Transverse colon (tissue), 4 donors: ENCODE data around the gene CLSTN2. TPM values are rescaled to one million over a fixed set of nuclear protein-coding genes. Genes with fewer than 3 reads are reported as not detected.

Source experiments
- DNase-seq: peaks from one replicate; pipeline ENCODE4 v3.0.0-alpha.2; 2019
- H3K27ac ChIP-seq, 4 donors: fragments of 200-600 bp; sonication (generic); 2 replicates each; pipeline ENCODE4 v1.5.1; 2016 to 2018; ENCODE audit warnings: inconsistent platforms in 4 of 4
- H3K27me3 ChIP-seq: fragments of 200-600 bp; sonication (generic); 2 replicates; pipeline ENCODE4 v1.5.1; 2017; ENCODE audit warnings: inconsistent platforms
- H3K36me3 ChIP-seq, 4 donors: fragments of 200-600 bp; sonication (generic); 2 replicates each; pipeline ENCODE4 v1.5.1; 2017 to 2019; ENCODE audit warnings: inconsistent platforms in 4 of 4
- H3K4me1 ChIP-seq, 4 donors: fragments of 200-600 bp; sonication (generic); 2 replicates each; pipeline ENCODE4 v1.5.1; 2017 to 2020; ENCODE audit warnings: inconsistent platforms in 4 of 4
- H3K4me3 ChIP-seq, 4 donors: fragments of 200-600 bp; sonication (generic); 1 replicate in 1 of 4; 2 replicates in 3 of 4; pipeline versions ENCODE4 v1.5.1 to v1.6.1; 2017 to 2019; ENCODE audit warnings: inconsistent platforms in 4 of 4
- H3K9me3 ChIP-seq, 2 donors: fragments of 200-600 bp; sonication (generic); 2 replicates each; pipeline ENCODE4 v1.5.1; 2017 to 2019; ENCODE audit warnings: inconsistent platforms in 2 of 2
- CTCF ChIP-seq, 5 experiments: fragments of 200-600 bp in 3 of 5; fragments of 450-650 bp in 2 of 5; sonication (generic) in 3 of 5; IDR thresholded peaks; 1 replicate in 2 of 5; 2 replicates in 3 of 5; pipeline ENCODE4 v1.5.1; 2016 to 2017; ENCODE audit warnings: antibody characterized with exemption in 5 of 5, inconsistent platforms in 3 of 5, mild to moderate bottlenecking in 2 of 5, moderate library complexity in 1 of 5
- EP300 ChIP-seq: sonication (generic); formaldehyde crosslinking; IDR thresholded peaks from one replicate; pipeline ENCODE4 v1.6.1; 2017; ENCODE audit warnings: antibody characterized with exemption, low read depth
- POLR2A ChIP-seq: fragments of 450-650 bp; IDR thresholded peaks from one replicate; pipeline ENCODE4 v1.6.1; 2016; ENCODE audit warnings: antibody characterized with exemption, mild to moderate bottlenecking, moderate library complexity
- POLR2AphosphoS5 ChIP-seq, 3 donors: sonication (generic); formaldehyde crosslinking; IDR thresholded peaks; one replicate each; pipeline ENCODE4 v1.6.1; 2016; ENCODE audit warnings: antibody characterized with exemption in 3 of 3
- WGBS, 2 donors: methylation state at CpG; one replicate each; pipeline ENCODE4 v1.1.5; 2018; ENCODE audit warnings: low coverage in 1 of 2; 5-methylcytosine and 5-hydroxymethylcytosine counted together
- in situ Hi-C, 4 donors: fragments of 200-750 bp; cut with MboI; loops; one replicate each; pipeline versions ENCODE4 v1.15.0 to v1.15.1; 2017; ENCODE audit warnings: low sequenced_read_pairs in 3 of 4, low pct_ligation_motif_present in 1 of 4, low pct_unique_long_range_greater_than_20kb in 1 of 4
- intact Hi-C: fragments of 100-400 bp; cut with DNase I; formaldehyde crosslinking; loops from one replicate; pipeline ENCODE4 v1.15.1; 2023; ENCODE audit warnings: low total_unique reads
- total RNA-seq, 4 donors: library from RNA; depleted of rRNA; stranded (reverse); fragments of >200 nt; gene quantifications; one replicate each; pipeline ENCODE4 v1.1.0, GENCODE V29; 2016

Gene CLSTN2
- total RNA-seq, 4 donors from 2014 or later, result 0.60 to 9.0 (median 2.2) TPM

DNA sequence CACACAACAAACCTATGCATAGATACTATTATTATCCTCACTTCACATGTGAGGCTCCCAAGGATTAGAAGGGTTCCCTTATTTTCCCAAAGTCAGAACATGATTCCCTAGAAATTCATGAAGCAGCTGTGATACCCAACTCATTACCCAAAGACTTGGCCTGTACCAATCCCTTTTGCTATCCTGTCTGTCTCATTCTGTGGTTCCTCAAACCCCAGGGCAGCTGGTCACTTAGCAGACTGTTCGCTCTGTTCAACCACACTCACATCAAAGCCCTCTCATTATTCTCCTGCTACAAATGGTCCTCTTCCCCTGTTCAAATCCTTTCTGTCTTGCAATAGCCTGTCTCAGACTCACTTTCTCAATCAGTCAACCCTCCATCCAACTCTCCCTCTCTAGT lies 588.6 kb downstream of the CLSTN2 start:
- Histone ChIP-seq H3K36me3 (no peaks in the 10 kb centered on the region), H3K4me1 (no peaks in the 10 kb centered on the region), H3K27me3 (no peaks in the 10 kb centered on the region), H3K4me3 (no peak overlapping the region), H3K9me3 (no peaks in the 10 kb centered on the region), H3K27ac (no peak overlapping the region)
- WGBS, 2 donors, result 83 to 100% methylated on average over 1 of the region's 1 CpG
- TF ChIP-seq EP300, result no peak
- TF ChIP-seq POLR2AphosphoS5 (IDR thresholded peaks at IDR 0.05), result no peak
- TF ChIP-seq CTCF (IDR thresholded peaks at IDR 0.05), result no peak
- TF ChIP-seq POLR2A, result no peak
- no peak for DNase-seq
- intact Hi-C loops, result no loop called here
- in situ Hi-C loops, result no loop called here

GRCh38 chr3:140527156-140527555 lies 592.2 kb downstream of the CLSTN2 start:
- DNase-seq, result no peak
- Histone ChIP-seq H3K36me3 (no peaks in the 10 kb centered on the region), H3K4me3 (no peak overlapping the region), H3K9me3 (no peaks in the 10 kb centered on the region), H3K27me3 (no peaks in the 10 kb centered on the region), H3K27ac (no peak overlapping the region), H3K4me1 (no peaks in the 10 kb centered on the region)
- TF ChIP-seq POLR2AphosphoS5 (IDR thresholded peaks at IDR 0.05) (no peak), EP300 (no peak), POLR2A (no peak), CTCF (IDR thresholded peaks at IDR 0.05) (no peak)
- intact Hi-C loops (no loop called here), in situ Hi-C loops (no loop called here)

DNA sequence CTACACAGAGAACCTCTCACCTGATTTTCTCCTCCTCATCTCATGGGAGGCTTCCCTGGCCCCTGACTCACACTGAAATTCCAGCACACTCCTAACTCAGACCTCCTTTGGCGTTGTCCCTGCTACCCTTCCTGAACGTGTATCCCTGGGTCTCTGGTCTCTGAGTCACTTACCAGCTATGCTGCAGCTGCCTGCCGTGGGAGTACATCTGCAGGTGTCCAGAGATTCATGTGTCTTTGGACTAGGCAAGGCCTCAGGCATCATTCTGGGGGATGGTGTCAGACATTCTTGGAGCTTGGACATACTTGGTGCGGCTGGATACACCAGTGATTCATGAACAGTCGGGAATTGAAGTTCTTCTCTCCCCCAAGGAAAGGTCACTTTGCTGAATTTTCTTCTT lies 594.1 kb downstream of the CLSTN2 start:
- Histone ChIP-seq H3K27me3 (no peaks in the 10 kb centered on the region), H3K27ac (no peak overlapping the region), H3K4me3 (no peak overlapping the region), H3K9me3 (no peaks in the 10 kb centered on the region), H3K36me3 (no peaks in the 10 kb centered on the region), H3K4me1 (no peaks in the 10 kb centered on the region)
- 58 to 82% methylated on average over 3 to 5 of the region's 5 CpGs for WGBS, 2 donors
- in situ Hi-C loops (no loop called here), intact Hi-C loops (no loop called here)
- DNase-seq, result no peak
- TF ChIP-seq EP300, result no peak
- no peak for TF ChIP-seq POLR2AphosphoS5 (IDR thresholded peaks at IDR 0.05)
- no peak for TF ChIP-seq CTCF (IDR thresholded peaks at IDR 0.05)
- TF ChIP-seq POLR2A, result no peak

DNA sequence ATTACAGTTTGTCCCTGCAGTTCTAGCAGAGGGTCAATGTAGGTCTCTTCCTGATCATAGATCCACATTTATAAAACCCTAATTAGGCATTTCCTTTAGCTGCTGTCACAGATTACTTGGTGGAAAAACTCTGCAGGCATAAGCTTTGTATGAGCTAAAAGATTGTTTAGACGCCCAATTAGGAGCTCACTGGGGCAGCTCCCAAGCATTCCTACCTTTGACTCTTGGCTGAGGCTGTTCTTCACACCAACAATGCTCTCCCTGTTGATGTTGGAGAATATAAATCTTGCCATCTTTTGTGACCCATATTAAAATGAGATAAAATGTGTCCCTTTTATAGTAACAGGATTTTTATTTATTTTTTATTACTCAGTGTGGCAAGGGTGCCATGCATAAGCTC lies 594.6 kb downstream of the CLSTN2 start:
- H3K27me3 ChIP-seq, result no peaks in the 10 kb centered on the region
- no peak for DNase-seq
- in situ Hi-C loops, result no loop called here
- 25% methylated on average over 1 of the region's 1 CpG; no CpG with 5 or more reads in 1 of the 2 donors for WGBS, 2 donors
- H3K9me3 ChIP-seq, result no peaks in the 10 kb centered on the region
- intact Hi-C loops, result no loop called here
- no peaks in the 10 kb centered on the region for H3K4me1 ChIP-seq
- H3K4me3 ChIP-seq, result no peak overlapping the region
- no peak overlapping the region for H3K27ac ChIP-seq
- no peak for TF ChIP-seq POLR2AphosphoS5 (IDR thresholded peaks at IDR 0.05)
- no peak for TF ChIP-seq POLR2A
- TF ChIP-seq CTCF (IDR thresholded peaks at IDR 0.05), result no peak
- no peak for TF ChIP-seq EP300
- H3K36me3 ChIP-seq, result no peaks in the 10 kb centered on the region
